ENCODE measurements around the gene PRM1.

PRM1 gene

GRCh38 chr16:11253009-11253994 lies 27.8 kb downstream of the PRM1 start:
- H3K4me3 ChIP-seq (ENCODE audit: low read length in 2 of 2) = peak overlapping the region; percentile 70 to 82
- H3K4me1 ChIP-seq (ENCODE audit: control insufficient read depth in 2 of 2, insufficient read depth in 2 of 2, low read length in 2 of 2) = peaks cover 20 to 21% of the 10 kb centered on the region in 2 donors
- no peaks in the 10 kb centered on the region for H3K9me3 ChIP-seq (ENCODE audit: control insufficient read depth in 2 of 2, low read length in 2 of 2)
- H3K36me3 ChIP-seq (ENCODE audit: control insufficient read depth in 2 of 2, insufficient read depth in 2 of 2, low read length in 2 of 2) = peaks cover 0 to 1% of the 10 kb centered on the region in 2 donors
- H3K27me3 ChIP-seq (ENCODE audit: control insufficient read depth in 2 of 2, insufficient read depth in 2 of 2, low read length in 2 of 2) = no peaks in the 10 kb centered on the region
- peak overlapping the region in 1 of 2 donors; percentile 13 for H3K9ac ChIP-seq (ENCODE audit: low read depth in 1 of 2, low read length in 2 of 2)
- H3K27ac ChIP-seq (ENCODE audit: low read depth in 2 of 2, low read length in 2 of 2) = peak overlapping the region; percentile 32 to 52

GRCh38 chr16:11252482-11252931 lies 28.6 kb downstream of the PRM1 start:
- Histone ChIP-seq H3K9me3 (ENCODE audit: control insufficient read depth in 2 of 2, low read length in 2 of 2) (no peaks in the 10 kb centered on the region), H3K9ac (ENCODE audit: low read depth in 1 of 2, low read length in 2 of 2) (no peak overlapping the region), H3K27me3 (ENCODE audit: control insufficient read depth in 2 of 2, insufficient read depth in 2 of 2, low read length in 2 of 2) (no peaks in the 10 kb centered on the region), H3K36me3 (ENCODE audit: control insufficient read depth in 2 of 2, insufficient read depth in 2 of 2, low read length in 2 of 2) (peaks cover 0 to 1% of the 10 kb centered on the region in 2 donors), H3K4me1 (ENCODE audit: control insufficient read depth in 2 of 2, insufficient read depth in 2 of 2, low read length in 2 of 2) (peaks cover 17 to 19% of the 10 kb centered on the region in 2 donors), H3K27ac (ENCODE audit: low read depth in 2 of 2, low read length in 2 of 2) (no peak overlapping the region), H3K4me3 (ENCODE audit: low read length in 2 of 2) (peak overlapping the region in 1 of 2 donors; percentile 3)

- Histone ChIP-seq H3K9me3 (ENCODE audit: control insufficient read depth in 2 of 2, low read length in 2 of 2) (no peaks in the 10 kb centered on the region), H3K4me3 (ENCODE audit: low read length in 2 of 2) (peak overlapping the region in 1 of 2 donors; percentile 3), H3K9ac (ENCODE audit: low read depth in 1 of 2, low read length in 2 of 2) (no peak overlapping the region), H3K27ac (ENCODE audit: low read depth in 2 of 2, low read length in 2 of 2) (no peak overlapping the region), H3K27me3 (ENCODE audit: control insufficient read depth in 2 of 2, insufficient read depth in 2 of 2, low read length in 2 of 2) (no peaks in the 10 kb centered on the region), H3K4me1 (ENCODE audit: control insufficient read depth in 2 of 2, insufficient read depth in 2 of 2, low read length in 2 of 2) (peaks cover 10 to 12% of the 10 kb centered on the region in 2 donors), H3K36me3 (ENCODE audit: control insufficient read depth in 2 of 2, insufficient read depth in 2 of 2, low read length in 2 of 2) (peaks cover 0 to 1% of the 10 kb centered on the region in 2 donors)
Observed at GRCh38 chr16:11251525-11252481, 29.3 kb downstream of the PRM1 start.

DNA sequence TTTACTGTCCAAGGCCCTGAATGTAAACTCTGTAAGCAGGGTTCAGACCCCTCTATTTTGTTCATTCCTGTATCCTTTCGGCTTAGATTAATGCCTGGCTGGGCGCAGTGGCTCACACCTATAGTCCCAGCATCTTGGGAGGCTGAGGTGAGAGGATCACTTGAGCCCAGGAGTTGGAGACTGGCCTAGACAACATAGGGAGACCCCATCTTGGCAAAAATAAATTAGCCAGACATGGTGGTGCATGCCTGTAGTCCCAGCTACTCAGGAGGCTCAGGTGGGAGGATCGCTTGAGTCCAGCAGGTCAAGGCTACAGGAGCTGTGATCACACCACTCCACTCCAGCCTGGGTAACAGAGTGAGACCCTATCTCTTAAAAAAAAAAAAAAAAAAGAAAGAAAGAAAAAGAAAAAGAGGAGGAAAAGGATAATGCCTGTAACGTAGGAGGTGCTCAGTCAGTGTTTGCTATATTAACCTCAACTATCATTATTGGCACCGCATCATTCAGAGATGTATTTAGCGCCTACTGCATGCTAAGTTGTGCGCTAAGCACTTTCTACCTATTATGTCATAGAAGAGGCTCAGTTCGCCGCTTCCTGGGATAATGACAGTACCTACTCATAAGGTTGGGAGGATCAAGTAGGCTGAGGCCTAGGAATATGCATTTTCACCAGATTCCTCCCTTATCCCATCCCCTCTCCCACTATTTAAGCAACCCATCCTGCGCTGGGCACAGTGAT lies 30.2 kb downstream of the PRM1 start:
- Histone ChIP-seq H3K9me3 (ENCODE audit: control insufficient read depth in 2 of 2, low read length in 2 of 2) (no peaks in the 10 kb centered on the region), H3K4me3 (ENCODE audit: low read length in 2 of 2) (no peak overlapping the region), H3K27ac (ENCODE audit: low read depth in 2 of 2, low read length in 2 of 2) (no peak overlapping the region)

DNA sequence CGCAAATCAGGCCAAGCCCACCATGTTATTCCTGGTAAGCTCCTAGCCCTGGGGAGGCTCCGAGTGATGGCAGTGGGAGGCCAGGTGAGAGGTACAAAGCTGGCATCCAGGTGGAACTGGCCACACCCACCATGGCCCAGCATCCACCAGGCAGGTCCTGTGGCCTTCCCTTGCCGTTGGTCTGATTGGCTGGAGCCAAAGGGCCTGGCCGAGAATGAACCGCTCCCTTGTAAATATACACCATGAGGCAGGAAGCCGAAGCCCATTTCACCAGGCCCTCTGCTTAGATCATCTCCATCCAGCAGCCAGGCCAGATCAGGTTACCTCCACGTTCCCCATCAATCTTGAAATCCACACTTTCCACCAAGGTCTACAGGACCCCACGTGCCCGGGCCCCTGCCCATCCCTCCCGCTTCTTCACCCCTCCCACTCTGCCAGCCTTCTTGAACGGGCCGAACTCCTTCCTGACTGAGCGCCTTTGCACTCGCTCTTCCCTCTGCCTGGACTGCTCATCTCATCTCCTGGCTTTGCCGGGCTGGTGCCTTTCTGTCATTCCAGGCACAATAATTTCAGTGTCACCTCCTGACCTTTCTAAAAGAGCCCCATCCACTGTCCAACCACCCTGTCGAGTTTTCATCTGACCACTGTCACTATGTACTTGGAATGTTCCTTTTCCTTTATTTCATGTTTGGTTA lies 30.9 kb downstream of the PRM1 start:
- H3K9ac ChIP-seq (ENCODE audit: low read depth in 1 of 2, low read length in 2 of 2) = no peak overlapping the region

More for the DNA sequence above, 30.2 kb downstream of the PRM1 start:
- Histone ChIP-seq H3K4me1 (ENCODE audit: control insufficient read depth in 2 of 2, insufficient read depth in 2 of 2, low read length in 2 of 2) (peaks cover 8 to 11% of the 10 kb centered on the region in 2 donors), H3K36me3 (ENCODE audit: control insufficient read depth in 2 of 2, insufficient read depth in 2 of 2, low read length in 2 of 2) (peaks cover 0 to 1% of the 10 kb centered on the region in 2 donors), H3K27me3 (ENCODE audit: control insufficient read depth in 2 of 2, insufficient read depth in 2 of 2, low read length in 2 of 2) (no peaks in the 10 kb centered on the region), H3K9ac (ENCODE audit: low read depth in 1 of 2, low read length in 2 of 2) (no peak overlapping the region)

GRCh38 chr16:11249233-11250061 lies 31.7 kb downstream of the PRM1 start:
- Histone ChIP-seq H3K36me3 (ENCODE audit: control insufficient read depth in 2 of 2, insufficient read depth in 2 of 2, low read length in 2 of 2) (peaks cover 0 to 1% of the 10 kb centered on the region in 2 donors), H3K4me3 (ENCODE audit: low read length in 2 of 2) (no peak overlapping the region), H3K27me3 (ENCODE audit: control insufficient read depth in 2 of 2, insufficient read depth in 2 of 2, low read length in 2 of 2) (no peaks in the 10 kb centered on the region), H3K9me3 (ENCODE audit: control insufficient read depth in 2 of 2, low read length in 2 of 2) (no peaks in the 10 kb centered on the region), H3K4me1 (ENCODE audit: control insufficient read depth in 2 of 2, insufficient read depth in 2 of 2, low read length in 2 of 2) (peaks cover 4 to 6% of the 10 kb centered on the region in 2 donors), H3K27ac (ENCODE audit: low read depth in 2 of 2, low read length in 2 of 2) (no peak overlapping the region), H3K9ac (ENCODE audit: low read depth in 1 of 2, low read length in 2 of 2) (no peak overlapping the region)

More for the DNA sequence above, 30.9 kb downstream of the PRM1 start:
- Histone ChIP-seq H3K27ac (ENCODE audit: low read depth in 2 of 2, low read length in 2 of 2) (no peak overlapping the region), H3K4me3 (ENCODE audit: low read length in 2 of 2) (no peak overlapping the region), H3K27me3 (ENCODE audit: control insufficient read depth in 2 of 2, insufficient read depth in 2 of 2, low read length in 2 of 2) (no peaks in the 10 kb centered on the region), H3K36me3 (ENCODE audit: control insufficient read depth in 2 of 2, insufficient read depth in 2 of 2, low read length in 2 of 2) (peaks cover 0 to 1% of the 10 kb centered on the region in 2 donors), H3K9me3 (ENCODE audit: control insufficient read depth in 2 of 2, low read length in 2 of 2) (no peaks in the 10 kb centered on the region), H3K4me1 (ENCODE audit: control insufficient read depth in 2 of 2, insufficient read depth in 2 of 2, low read length in 2 of 2) (peaks cover 8 to 11% of the 10 kb centered on the region in 2 donors)

GRCh38 chr16:11248133-11248532 lies 33.0 kb downstream of the PRM1 start:
- H3K36me3 ChIP-seq (ENCODE audit: control insufficient read depth in 2 of 2, insufficient read depth in 2 of 2, low read length in 2 of 2) = peaks cover 0 to 1% of the 10 kb centered on the region in 2 donors
- no peak overlapping the region for H3K27ac ChIP-seq (ENCODE audit: low read depth in 2 of 2, low read length in 2 of 2)
- no peaks in the 10 kb centered on the region for H3K4me1 ChIP-seq (ENCODE audit: control insufficient read depth in 2 of 2, insufficient read depth in 2 of 2, low read length in 2 of 2)
- H3K9ac ChIP-seq (ENCODE audit: low read depth in 1 of 2, low read length in 2 of 2) = no peak overlapping the region
- no peaks in the 10 kb centered on the region for H3K9me3 ChIP-seq (ENCODE audit: control insufficient read depth in 2 of 2, low read length in 2 of 2)
- H3K4me3 ChIP-seq (ENCODE audit: low read length in 2 of 2) = no peak overlapping the region
- H3K27me3 ChIP-seq (ENCODE audit: control insufficient read depth in 2 of 2, insufficient read depth in 2 of 2, low read length in 2 of 2) = no peaks in the 10 kb centered on the region

GRCh38 chr16:11245988-11246387 lies 35.1 kb downstream of the PRM1 start:
- Histone ChIP-seq H3K36me3 (ENCODE audit: control insufficient read depth in 2 of 2, insufficient read depth in 2 of 2, low read length in 2 of 2) (no peaks in the 10 kb centered on the region), H3K9me3 (ENCODE audit: control insufficient read depth in 2 of 2, low read length in 2 of 2) (no peaks in the 10 kb centered on the region), H3K4me3 (ENCODE audit: low read length in 2 of 2) (no peak overlapping the region), H3K27me3 (ENCODE audit: control insufficient read depth in 2 of 2, insufficient read depth in 2 of 2, low read length in 2 of 2) (no peaks in the 10 kb centered on the region), H3K4me1 (ENCODE audit: control insufficient read depth in 2 of 2, insufficient read depth in 2 of 2, low read length in 2 of 2) (no peaks in the 10 kb centered on the region), H3K9ac (ENCODE audit: low read depth in 1 of 2, low read length in 2 of 2) (no peak overlapping the region), H3K27ac (ENCODE audit: low read depth in 2 of 2, low read length in 2 of 2) (no peak overlapping the region)
